BE2C (cell line): Measurements from ENCODE around the gene C19orf25.
A peak's percentile ranks its signal among the peaks of the same experiment; 100 is the strongest.

Source experiments
- DNase-seq: peaks from one replicate; pipeline ENCODE4 v3.0.0-alpha.2; 2020
- H3K27me3 ChIP-seq: fragments of 250-450 bp; sonication (Bioruptor Pico); 2 replicates; pipeline ENCODE4 v1.5.1; 2020; ENCODE audit warnings: mild to moderate bottlenecking
- H3K36me3 ChIP-seq: fragments of 250-450 bp; sonication (Bioruptor Pico); 2 replicates; pipeline ENCODE4 v1.5.1; 2020; ENCODE audit warnings: mild to moderate bottlenecking
- H3K4me1 ChIP-seq: fragments of 250-450 bp; sonication (Bioruptor Pico); 2 replicates; pipeline ENCODE4 v1.5.1; 2020
- H3K4me3 ChIP-seq: 2 replicates; pipeline ENCODE4 v1.5.1; 2011; ENCODE audit warnings: low read depth, low read length
- H3K9me3 ChIP-seq: fragments of 250-450 bp; sonication (Bioruptor Pico); 2 replicates; pipeline ENCODE4 v1.5.1; 2020
- CTCF ChIP-seq: IDR thresholded peaks from 2 replicates; pipeline ENCODE4 v1.5.1; 2012; ENCODE audit warnings: mild to moderate bottlenecking, low read depth, low read length

C19orf25 gene

GRCh38 chr19:1509602-1510441 is 30.8 kb upstream of the C19orf25 start:
- H3K4me3 ChIP-seq = no peak overlapping the region
- H3K36me3 ChIP-seq = no peaks in the 10 kb centered on the region
- DNase-seq = no peak
- H3K27me3 ChIP-seq = peaks cover 39% of the 10 kb centered on the region
- H3K9me3 ChIP-seq = no peaks in the 10 kb centered on the region; the same call in 1 of the 2 replicates
- H3K4me1 ChIP-seq = peaks cover 3% of the 10 kb centered on the region; the same call in 1 of the 2 replicates
- TF ChIP-seq CTCF = no peak

GRCh38 chr19:1508507-1508856 is 29.5 kb upstream of the C19orf25 start:
- Histone ChIP-seq H3K36me3 (no peaks in the 10 kb centered on the region), H3K4me3 (no peak overlapping the region; the same call in 1 of the 2 replicates), H3K27me3 (peaks cover 36% of the 10 kb centered on the region), H3K9me3 (no peaks in the 10 kb centered on the region; the same call in 1 of the 2 replicates), H3K4me1 (peaks cover 3% of the 10 kb centered on the region; the same call in 1 of the 2 replicates)
- DNase-seq = no peak
- TF ChIP-seq CTCF = no peak

GRCh38 chr19:1507763-1508506 is 28.9 kb upstream of the C19orf25 start:
- Histone ChIP-seq H3K27me3 (peaks cover 34% of the 10 kb centered on the region), H3K4me1 (peaks cover 3% of the 10 kb centered on the region; the same call in 1 of the 2 replicates), H3K36me3 (no peaks in the 10 kb centered on the region), H3K4me3 (peak overlapping the region; percentile 57), H3K9me3 (no peaks in the 10 kb centered on the region; the same call in 1 of the 2 replicates)
- peak; percentile 97 for DNase-seq
- no peak for TF ChIP-seq CTCF

GRCh38 chr19:1507192-1507660 is 28.2 kb upstream of the C19orf25 start:
- Histone ChIP-seq H3K36me3 (no peaks in the 10 kb centered on the region), H3K4me3 (no peak overlapping the region; the same call in 1 of the 2 replicates), H3K9me3 (no peaks in the 10 kb centered on the region; the same call in 1 of the 2 replicates), H3K27me3 (peaks cover 28% of the 10 kb centered on the region), H3K4me1 (peaks cover 3% of the 10 kb centered on the region; the same call in 1 of the 2 replicates)
- TF ChIP-seq CTCF = no peak
- no peak for DNase-seq

GRCh38 chr19:1505991-1506881 is 27.2 kb upstream of the C19orf25 start:
- DNase-seq = no peak
- no peak for TF ChIP-seq CTCF
- H3K4me1 ChIP-seq = peaks cover 3% of the 10 kb centered on the region; the same call in 1 of the 2 replicates
- H3K36me3 ChIP-seq = no peaks in the 10 kb centered on the region
- no peaks in the 10 kb centered on the region; the same call in 1 of the 2 replicates for H3K9me3 ChIP-seq
- no peak overlapping the region for H3K4me3 ChIP-seq
- peaks cover 18% of the 10 kb centered on the region for H3K27me3 ChIP-seq
